AG04450 (cell line): ENCODE data around the gene MUC6. TPM values are rescaled to one million over a fixed set of nuclear protein-coding genes. Genes with fewer than 3 reads are reported as not detected.

Experiments used
- CTCF ChIA-PET: fragments of 300-600, 350-600 bp; formaldehyde crosslinking; extraction: SDS; loops from one replicate; lab custom pipeline; 2022; ENCODE audit warnings: antibody characterized with exemption, inconsistent platforms; lab: Charles Lee
- POLR2A ChIA-PET: fragments of 350-600 bp; formaldehyde crosslinking; extraction: SDS; loops from one replicate; lab custom pipeline; 2021; ENCODE audit warnings: antibody characterized with exemption, inconsistent platforms; lab: Yijun Ruan, JAX
- DNase-seq: peaks from one replicate; pipeline ENCODE4 v3.0.0-alpha.2; 2011; ENCODE audit warnings: low read depth, low spot score
- H3K27ac ChIP-seq: one replicate; pipeline ENCODE4 v1.5.1; 2012; ENCODE audit warnings: low read depth, low read length, control low read depth
- H3K27me3 ChIP-seq: one replicate; pipeline ENCODE4 v1.6.0; 2012; ENCODE audit warnings: low read length; ENCODE audit not compliant: control insufficient read depth, insufficient read depth
- H3K4me3 ChIP-seq: 2 replicates; pipeline ENCODE4 v1.5.1; 2011; ENCODE audit warnings: mild to moderate bottlenecking, low read depth, low read length, control low read depth
- H3K9me3 ChIP-seq: 2 replicates; pipeline ENCODE4 v1.5.1; 2012; ENCODE audit warnings: low read length; ENCODE audit not compliant: control insufficient read depth, insufficient read depth
- CTCF ChIP-seq: IDR thresholded peaks from 2 replicates; pipeline ENCODE4 v1.5.1; 2011; ENCODE audit warnings: low read depth, low read length, control low read depth, inconsistent platforms
- polyA plus RNA-seq: library from polyadenylated mRNA; depleted of rRNA; stranded (reverse); fragments of >200 nt; gene quantifications from 2 replicates; pipeline ENCODE4 v1.2.3, GENCODE V29; 2011

MUC6 gene
- polyA plus RNA-seq, 1 experiment, result not detected

- no peak for DNase-seq
- no peak overlapping the region for H3K4me3 ChIP-seq
- no peaks in the 10 kb centered on the region for H3K27me3 ChIP-seq
- H3K27ac ChIP-seq, result no peak overlapping the region
- POLR2A ChIA-PET, result no interaction called here
- CTCF ChIA-PET, result no interaction called here
- peaks cover 71% of the 10 kb centered on the region for H3K9me3 ChIP-seq
- TF ChIP-seq CTCF, result no peak
Measured at GRCh38 chr11:1082728-1083620, 46.5 kb upstream of the MUC6 start.

GRCh38 chr11:1082346-1082727 is 45.8 kb upstream of the MUC6 start:
- ChIA-PET POLR2A (no interaction called here), CTCF (no interaction called here)
- no peak overlapping the region for H3K27ac ChIP-seq
- H3K27me3 ChIP-seq, result no peaks in the 10 kb centered on the region
- H3K9me3 ChIP-seq, result peaks cover 72% of the 10 kb centered on the region
- TF ChIP-seq CTCF, result no peak
- no peak for DNase-seq
- H3K4me3 ChIP-seq, result no peak overlapping the region

- TF ChIP-seq CTCF, result no peak
- POLR2A ChIA-PET, result no interaction called here
- DNase-seq, result no peak
- no peaks in the 10 kb centered on the region for H3K27me3 ChIP-seq
- no peak overlapping the region for H3K4me3 ChIP-seq
- H3K27ac ChIP-seq, result no peak overlapping the region
- CTCF ChIA-PET, result no interaction called here
- H3K9me3 ChIP-seq, result peaks cover 71% of the 10 kb centered on the region
Measured at GRCh38 chr11:1081601-1082311, 45.2 kb upstream of the MUC6 start.

- peaks cover 3% of the 10 kb centered on the region for H3K27me3 ChIP-seq
- no peak overlapping the region for H3K27ac ChIP-seq
- peaks cover 44% of the 10 kb centered on the region for H3K9me3 ChIP-seq
- H3K4me3 ChIP-seq, result no peak overlapping the region
- POLR2A ChIA-PET, result no interaction called here
- CTCF ChIA-PET, result no interaction called here
- DNase-seq, result no peak
- no peak for TF ChIP-seq CTCF
Measured at GRCh38 chr11:1078191-1078601, 41.7 kb upstream of the MUC6 start.
